Right atrium auricular region (tissue), 2 donors: ENCODE measurements around the gene CLDN1. TPM values are rescaled to one million over a fixed set of nuclear protein-coding genes. Genes with fewer than 3 reads are reported as not detected.
A peak's percentile ranks its signal among the peaks of the same experiment; 100 is the strongest.

ENCODE experiments used
- DNase-seq: peaks from one replicate; pipeline ENCODE4 v3.0.0-alpha.2; 2019; ENCODE audit warnings: low spot score
- H3K27ac ChIP-seq, 2 donors: fragments of 200-600 bp; sonication (generic); 1 replicate in 1 of 2; 2 replicates in 1 of 2; pipeline ENCODE4 v1.5.1; 2016 to 2019
- H3K27me3 ChIP-seq, 2 donors: fragments of 200-600 bp; sonication (generic); one replicate each; pipeline versions ENCODE4 v1.5.1 to v1.6.0; 2017 to 2019
- H3K36me3 ChIP-seq: fragments of 200-600 bp; sonication (generic); one replicate; pipeline ENCODE4 v1.5.1; 2016
- H3K4me1 ChIP-seq, 2 donors: fragments of 200-600 bp; sonication (generic); one replicate each; pipeline versions ENCODE4 v1.5.1 to v1.6.0; 2017 to 2019
- H3K4me3 ChIP-seq, 2 donors: fragments of 200-600 bp; sonication (generic); 1 replicate in 1 of 2; 2 replicates in 1 of 2; pipeline ENCODE4 v1.5.1; 2017 to 2019; ENCODE audit warnings: mild to moderate bottlenecking in 1 of 2, moderate library complexity in 1 of 2
- H3K9me3 ChIP-seq, 2 donors: fragments of 200-600 bp; sonication (generic); one replicate each; pipeline ENCODE4 v1.5.1; 2019
- total RNA-seq, 2 donors: library from RNA; depleted of rRNA; stranded (reverse); fragments of >200 nt; gene quantifications; one replicate each; pipeline ENCODE4 v1.1.0, GENCODE V29; 2016
- TF ChIP-seq, protein P1 (sequence below), 2 donors: fragments of 200-600 bp; sonication (generic); IDR thresholded peaks; one replicate each; pipeline ENCODE4 v1.5.1; 2019; ENCODE audit warnings: antibody characterized with exemption in 2 of 2

The CLDN1 gene
- total RNA-seq, 2 donors from 2014 or later = 9.0 to 12.7 TPM

- no peaks in the 10 kb centered on the region for H3K27me3 ChIP-seq
- TF ChIP-seq, protein P1, sequence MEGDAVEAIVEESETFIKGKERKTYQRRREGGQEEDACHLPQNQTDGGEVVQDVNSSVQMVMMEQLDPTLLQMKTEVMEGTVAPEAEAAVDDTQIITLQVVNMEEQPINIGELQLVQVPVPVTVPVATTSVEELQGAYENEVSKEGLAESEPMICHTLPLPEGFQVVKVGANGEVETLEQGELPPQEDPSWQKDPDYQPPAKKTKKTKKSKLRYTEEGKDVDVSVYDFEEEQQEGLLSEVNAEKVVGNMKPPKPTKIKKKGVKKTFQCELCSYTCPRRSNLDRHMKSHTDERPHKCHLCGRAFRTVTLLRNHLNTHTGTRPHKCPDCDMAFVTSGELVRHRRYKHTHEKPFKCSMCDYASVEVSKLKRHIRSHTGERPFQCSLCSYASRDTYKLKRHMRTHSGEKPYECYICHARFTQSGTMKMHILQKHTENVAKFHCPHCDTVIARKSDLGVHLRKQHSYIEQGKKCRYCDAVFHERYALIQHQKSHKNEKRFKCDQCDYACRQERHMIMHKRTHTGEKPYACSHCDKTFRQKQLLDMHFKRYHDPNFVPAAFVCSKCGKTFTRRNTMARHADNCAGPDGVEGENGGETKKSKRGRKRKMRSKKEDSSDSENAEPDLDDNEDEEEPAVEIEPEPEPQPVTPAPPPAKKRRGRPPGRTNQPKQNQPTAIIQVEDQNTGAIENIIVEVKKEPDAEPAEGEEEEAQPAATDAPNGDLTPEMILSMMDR (IDR thresholded peaks at IDR 0.05) = no peak
- no peak for DNase-seq
- H3K27ac ChIP-seq = no peak overlapping the region
- peaks cover 0 to 12% of the 10 kb centered on the region in 2 donors for H3K4me1 ChIP-seq
- no peaks in the 10 kb centered on the region for H3K9me3 ChIP-seq
- H3K4me3 ChIP-seq = no peak overlapping the region
- no peaks in the 10 kb centered on the region for H3K36me3 ChIP-seq
Measured at GRCh38 chr3:190330936-190331734, 8.9 kb upstream of the CLDN1 start.

DNA sequence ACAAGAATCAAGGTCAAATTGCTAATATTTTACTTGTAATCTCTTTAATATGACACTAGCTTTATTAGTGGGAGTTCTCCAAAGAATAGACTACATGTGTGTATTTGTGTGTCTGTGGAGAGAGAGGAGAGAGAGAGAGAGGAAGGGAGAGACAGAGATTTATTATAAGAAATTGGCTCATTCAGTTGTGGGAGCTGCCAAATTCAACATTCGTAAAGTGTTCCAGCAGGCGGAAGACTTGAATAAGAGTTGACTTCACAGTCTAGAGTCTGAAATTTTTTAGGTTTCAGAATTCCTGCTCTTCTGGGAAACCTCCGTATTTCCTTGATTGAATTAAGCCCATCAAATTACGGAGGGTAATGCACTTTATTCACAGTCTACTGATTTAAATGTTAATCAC, 4.7 kb upstream of the CLDN1 start:
- no peaks in the 10 kb centered on the region for H3K27me3 ChIP-seq
- H3K4me3 ChIP-seq = no peak overlapping the region
- no peaks in the 10 kb centered on the region for H3K9me3 ChIP-seq
- peak overlapping the region in 1 of 2 donors; percentile 3 for H3K27ac ChIP-seq
- H3K36me3 ChIP-seq = no peaks in the 10 kb centered on the region
- DNase-seq = no peak
- TF ChIP-seq, protein P1 (IDR thresholded peaks at IDR 0.05) = peak in 1 of 2 donors; percentile 19
- H3K4me1 ChIP-seq = peaks cover 0 to 27% of the 10 kb centered on the region in 2 donors

GRCh38 chr3:190326361-190326760, 4.1 kb upstream of the CLDN1 start:
- DNase-seq = no peak
- peak overlapping the region in 1 of 2 donors; percentile 3 for H3K27ac ChIP-seq

DNA sequence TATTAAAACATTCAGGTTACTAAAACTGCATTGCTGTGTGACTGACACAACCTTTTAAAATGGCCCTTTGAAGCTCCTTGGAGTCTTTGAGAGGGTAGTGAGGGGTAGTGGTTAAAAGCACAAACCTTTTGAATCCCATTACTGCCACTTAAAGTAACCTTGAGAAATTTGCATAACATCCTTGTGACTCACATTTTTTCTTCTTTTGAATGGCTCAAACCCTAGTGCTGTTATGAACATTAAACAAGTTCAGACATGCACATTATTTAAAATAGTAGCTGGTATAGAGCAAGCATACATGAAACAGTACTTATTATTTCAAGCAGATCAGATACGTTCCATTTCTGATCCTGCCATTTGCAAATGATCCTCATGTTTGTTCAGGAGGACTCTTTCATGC, 3.7 kb upstream of the CLDN1 start:
- Histone ChIP-seq H3K4me3 (no peak overlapping the region), H3K27ac (no peak overlapping the region), H3K27me3 (no peaks in the 10 kb centered on the region), H3K4me1 (peaks cover 0 to 27% of the 10 kb centered on the region in 2 donors), H3K36me3 (no peaks in the 10 kb centered on the region), H3K9me3 (no peaks in the 10 kb centered on the region)
- TF ChIP-seq, protein P1 (IDR thresholded peaks at IDR 0.05) = no peak
- DNase-seq = no peak

More at GRCh38 chr3:190326361-190326760, 4.1 kb upstream of the CLDN1 start:
- no peaks in the 10 kb centered on the region for H3K9me3 ChIP-seq
- H3K4me3 ChIP-seq = no peak overlapping the region
- no peaks in the 10 kb centered on the region for H3K27me3 ChIP-seq
- TF ChIP-seq, protein P1 (IDR thresholded peaks at IDR 0.05) = no peak
- H3K36me3 ChIP-seq = no peaks in the 10 kb centered on the region
- peaks cover 0 to 31% of the 10 kb centered on the region in 2 donors for H3K4me1 ChIP-seq

GRCh38 chr3:190323246-190323626, 990 bp upstream of the CLDN1 start:
- no peak for DNase-seq
- peaks cover 0 to 27% of the 10 kb centered on the region in 2 donors for H3K4me1 ChIP-seq
- peak overlapping the region in 1 of 2 donors; percentile 64 for H3K4me3 ChIP-seq

More at GRCh38 chr3:190323246-190323626, 990 bp upstream of the CLDN1 start:
- Histone ChIP-seq H3K27me3 (no peaks in the 10 kb centered on the region), H3K36me3 (no peaks in the 10 kb centered on the region), H3K27ac (no peak overlapping the region), H3K9me3 (no peaks in the 10 kb centered on the region)
- TF ChIP-seq, protein P1 (IDR thresholded peaks at IDR 0.05) = no peak
